Osteocyte (in vitro differentiated cells): ENCODE measurements around the gene PSMD3. TPM values are rescaled to one million over a fixed set of nuclear protein-coding genes. Genes with fewer than 3 reads are reported as not detected.

Experiments
- DNase-seq: peaks from one replicate; pipeline ENCODE4 v3.0.0; 2021; ENCODE audit warnings: mixed read lengths; ENCODE audit not compliant: unreplicated experiment; ENCODE audit errors: extremely low spot score
- H3K27ac Mint-ChIP-seq: one replicate; pipeline ENCODE4 v1.8.0; 2021; ENCODE audit warnings: mild to moderate bottlenecking, mixed read lengths; ENCODE audit not compliant: unreplicated experiment
- H3K27me3 Mint-ChIP-seq: one replicate; pipeline ENCODE4 v1.8.0; 2021; ENCODE audit warnings: mixed read lengths; ENCODE audit not compliant: unreplicated experiment
- H3K36me3 Mint-ChIP-seq: one replicate; pipeline ENCODE4 v1.8.0; 2021; ENCODE audit warnings: mixed read lengths; ENCODE audit not compliant: unreplicated experiment
- H3K4me1 Mint-ChIP-seq: one replicate; pipeline ENCODE4 v1.8.0; 2021; ENCODE audit warnings: mixed read lengths; ENCODE audit not compliant: unreplicated experiment
- H3K4me3 Mint-ChIP-seq: one replicate; pipeline ENCODE4 v1.8.0; 2021; ENCODE audit warnings: mild to moderate bottlenecking, moderate library complexity, mixed read lengths; ENCODE audit not compliant: unreplicated experiment
- H3K9me3 Mint-ChIP-seq: one replicate; pipeline ENCODE4 v1.8.0; 2021; ENCODE audit warnings: mixed read lengths; ENCODE audit not compliant: unreplicated experiment
- CTCF ChIP-seq: fragments of 200-600 bp; sonication (generic); IDR thresholded peaks from 2 replicates; pipeline ENCODE4 v1.5.0; 2021; ENCODE audit warnings: antibody characterized with exemption, mild to moderate bottlenecking, moderate library complexity
- long read RNA-seq: library from polyadenylated mRNA; unstranded; transcript quantifications from one replicate; pipeline ENCODE4 v2.0.0, GENCODE V29; 2021
- total RNA-seq: library from RNA; stranded (reverse); gene quantifications from 2 replicates; pipeline ENCODE4 v1.2.1, GENCODE V29; 2021

PSMD3 gene
- total RNA-seq: 96.9 and 104 TPM in 2 replicates
- long read RNA-seq, partial matches to known transcripts: 3 of 7 reads
- long read RNA-seq, other reads (novel, unspliced or antisense): 2 of 7 reads

GRCh38 chr17:39980351-39981206 lies at the start of gene PSMD3:
Gene PSMD3, plus strand, starts transcription at chr17:39980807. Its CDS starts 164 bp downstream, at chr17:39980971.
- peak; percentile 99 for DNase-seq
- peak within 1 kb of the TSS; percentile 86 for H3K4me3 Mint-ChIP-seq
- H3K4me1 Mint-ChIP-seq: peaks cover 29% of the 10 kb centered on the region
- H3K36me3 Mint-ChIP-seq: peaks cover 8% of the 10 kb centered on the region
- peak within 1 kb of the TSS; percentile 89 for H3K27ac Mint-ChIP-seq
- TF ChIP-seq CTCF: peak; percentile 76
- no peaks in the 10 kb centered on the region for H3K9me3 Mint-ChIP-seq
- peaks cover 7% of the 10 kb centered on the region for H3K27me3 Mint-ChIP-seq

GRCh38 chr17:39933912-39934311 lies 46.7 kb upstream of the PSMD3 start:
- no peak for DNase-seq
- Mint-ChIP-seq H3K9me3 (no peaks in the 10 kb centered on the region), H3K36me3 (no peaks in the 10 kb centered on the region), H3K27ac (no peak overlapping the region), H3K27me3 (no peaks in the 10 kb centered on the region), H3K4me1 (peaks cover 15% of the 10 kb centered on the region), H3K4me3 (no peak overlapping the region)
- TF ChIP-seq CTCF: no peak

GRCh38 chr17:39934324-39934723 lies 46.3 kb upstream of the PSMD3 start:
- Mint-ChIP-seq H3K36me3 (no peaks in the 10 kb centered on the region), H3K9me3 (no peaks in the 10 kb centered on the region), H3K27ac (no peak overlapping the region), H3K4me1 (peaks cover 13% of the 10 kb centered on the region), H3K4me3 (no peak overlapping the region), H3K27me3 (no peaks in the 10 kb centered on the region)
- DNase-seq: no peak
- no peak for TF ChIP-seq CTCF

- DNase-seq: no peak
- Mint-ChIP-seq H3K36me3 (no peaks in the 10 kb centered on the region), H3K27ac (no peak overlapping the region), H3K27me3 (no peaks in the 10 kb centered on the region), H3K4me1 (peaks cover 9% of the 10 kb centered on the region), H3K4me3 (no peak overlapping the region), H3K9me3 (no peaks in the 10 kb centered on the region)
- TF ChIP-seq CTCF: no peak
Measured at GRCh38 chr17:39935909-39936308, 44.7 kb upstream of the PSMD3 start.

GRCh38 chr17:39937447-39937846 lies 43.2 kb upstream of the PSMD3 start:
- Mint-ChIP-seq H3K27me3 (no peaks in the 10 kb centered on the region), H3K4me3 (no peak overlapping the region), H3K27ac (no peak overlapping the region), H3K36me3 (no peaks in the 10 kb centered on the region), H3K4me1 (peaks cover 9% of the 10 kb centered on the region), H3K9me3 (no peaks in the 10 kb centered on the region)
- DNase-seq: no peak
- no peak for TF ChIP-seq CTCF
